ENCODE measurements around the gene PRG2. TPM values are rescaled to one million over a fixed set of nuclear protein-coding genes. Genes with fewer than 3 reads are reported as not detected.

The PRG2 gene
- total RNA-seq, 1 experiment from 2014 or later = not detected

DNA sequence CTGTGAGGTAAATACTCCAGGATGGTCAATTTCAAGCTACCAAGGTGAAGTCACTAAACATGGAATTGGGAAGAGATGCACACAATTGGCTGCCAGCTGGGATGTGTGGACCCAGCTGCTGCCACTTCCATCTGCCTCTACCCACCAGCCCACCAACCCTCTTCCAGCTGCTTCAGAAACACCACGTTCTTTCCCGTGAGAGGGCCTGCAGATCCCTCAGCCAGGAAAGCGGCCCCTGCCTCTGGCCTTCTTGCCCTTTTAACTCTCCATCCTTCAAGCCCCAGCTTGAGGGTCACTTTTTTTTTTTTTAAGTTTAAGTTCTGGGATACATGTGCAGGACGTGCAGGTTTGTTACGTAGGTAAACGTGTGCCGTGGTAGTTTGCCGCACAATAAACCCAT is 29.5 kb downstream of the PRG2 start:
- H3K9me3 ChIP-seq (ENCODE audit: low read length) = no peaks in the 10 kb centered on the region
- no peak overlapping the region for H3K4me3 ChIP-seq (ENCODE audit: low read length)
- intact Hi-C loops (cut with micrococcal nuclease) = no loop called here
- no peak overlapping the region for H3K9ac ChIP-seq (ENCODE audit: low read length)
- no peaks in the 10 kb centered on the region for H4K20me1 ChIP-seq (ENCODE audit: low read length)
- ATAC-seq (no peak), DNase-seq (no peak)
- no peak overlapping the region for H2AFZ ChIP-seq (ENCODE audit: low read length)
- no peaks in the 10 kb centered on the region for H3F3A ChIP-seq (ENCODE audit: low read length, unreplicated experiment)
- no peak for TF ChIP-seq EZH2 (IDR thresholded peaks at IDR 0.05; ENCODE audit: low read length, unreplicated experiment)
- H3K4me2 ChIP-seq (ENCODE audit: low read length) = no peak overlapping the region
- no peaks in the 10 kb centered on the region for H3K4me1 ChIP-seq (ENCODE audit: insufficient read depth, low read length)
- H3K27ac ChIP-seq (ENCODE audit: low read length) = no peak overlapping the region
- H3K9me2 ChIP-seq (replicated peaks; ENCODE audit: low read length) = no peaks in the 10 kb centered on the region
- BruUV-seq (replicated peaks) = no TSS peak
- H3K27me3 ChIP-seq (ENCODE audit: low read length) = 0 out of 2 replicates have a peak, but pooled peaks cover 17% of the 10 kb centered on the region
- ChIA-PET POLR2A (ENCODE audit: unreplicated experiment) (no interaction called here), CTCF (interaction anchor here (0.6 kb wide), 1 partner anchor 116 kb away, joined by 3 read pairs; no protein-coding TSS in a partner anchor)
- no peaks in the 10 kb centered on the region for H3K36me3 ChIP-seq (ENCODE audit: low read depth, low read length)
- no peaks in the 10 kb centered on the region for H3K79me2 ChIP-seq (ENCODE audit: low read length)

GRCh38 chr11:57359896-57360690 is 30.4 kb downstream of the PRG2 start:
- no peaks in the 10 kb centered on the region for H3K79me2 ChIP-seq (ENCODE audit: low read length)
- BruUV-seq (replicated peaks) = no TSS peak
- H2AFZ ChIP-seq (ENCODE audit: low read length) = no peak overlapping the region
- no peak overlapping the region for H3K27ac ChIP-seq (ENCODE audit: low read length)
- H3K27me3 ChIP-seq (ENCODE audit: low read length) = 0 out of 2 replicates have a peak, but pooled peaks cover 13% of the 10 kb centered on the region
- no peaks in the 10 kb centered on the region for H3F3A ChIP-seq (ENCODE audit: low read length, unreplicated experiment)
- H3K4me1 ChIP-seq (ENCODE audit: insufficient read depth, low read length) = no peaks in the 10 kb centered on the region
- H3K4me3 ChIP-seq (ENCODE audit: low read length) = no peak overlapping the region
- H3K9me3 ChIP-seq (ENCODE audit: low read length) = no peaks in the 10 kb centered on the region
- intact Hi-C loops (cut with micrococcal nuclease) = no loop called here
- DNase-seq = no peak
- H3K9me2 ChIP-seq (replicated peaks; ENCODE audit: low read length) = no peaks in the 10 kb centered on the region
- H3K9ac ChIP-seq (ENCODE audit: low read length) = no peak overlapping the region
- H3K36me3 ChIP-seq (ENCODE audit: low read depth, low read length) = no peaks in the 10 kb centered on the region
- ATAC-seq = no peak
- TF ChIP-seq, protein P1, sequence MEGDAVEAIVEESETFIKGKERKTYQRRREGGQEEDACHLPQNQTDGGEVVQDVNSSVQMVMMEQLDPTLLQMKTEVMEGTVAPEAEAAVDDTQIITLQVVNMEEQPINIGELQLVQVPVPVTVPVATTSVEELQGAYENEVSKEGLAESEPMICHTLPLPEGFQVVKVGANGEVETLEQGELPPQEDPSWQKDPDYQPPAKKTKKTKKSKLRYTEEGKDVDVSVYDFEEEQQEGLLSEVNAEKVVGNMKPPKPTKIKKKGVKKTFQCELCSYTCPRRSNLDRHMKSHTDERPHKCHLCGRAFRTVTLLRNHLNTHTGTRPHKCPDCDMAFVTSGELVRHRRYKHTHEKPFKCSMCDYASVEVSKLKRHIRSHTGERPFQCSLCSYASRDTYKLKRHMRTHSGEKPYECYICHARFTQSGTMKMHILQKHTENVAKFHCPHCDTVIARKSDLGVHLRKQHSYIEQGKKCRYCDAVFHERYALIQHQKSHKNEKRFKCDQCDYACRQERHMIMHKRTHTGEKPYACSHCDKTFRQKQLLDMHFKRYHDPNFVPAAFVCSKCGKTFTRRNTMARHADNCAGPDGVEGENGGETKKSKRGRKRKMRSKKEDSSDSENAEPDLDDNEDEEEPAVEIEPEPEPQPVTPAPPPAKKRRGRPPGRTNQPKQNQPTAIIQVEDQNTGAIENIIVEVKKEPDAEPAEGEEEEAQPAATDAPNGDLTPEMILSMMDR (conservative IDR thresholded peaks at IDR 0.05; ENCODE audit: low read depth, low read length) = no peak
- TF ChIP-seq EZH2 (IDR thresholded peaks at IDR 0.05; ENCODE audit: low read length, unreplicated experiment) (no peak), EZH2phosphoT487 (IDR thresholded peaks at IDR 0.05; ENCODE audit: borderline replicate concordance, low read length) (no peak)
- H3K4me2 ChIP-seq (ENCODE audit: low read length) = no peak overlapping the region
- no peaks in the 10 kb centered on the region for H4K20me1 ChIP-seq (ENCODE audit: low read length)
- ChIA-PET POLR2A (ENCODE audit: unreplicated experiment) (no interaction called here), CTCF (no interaction called here)

DNA sequence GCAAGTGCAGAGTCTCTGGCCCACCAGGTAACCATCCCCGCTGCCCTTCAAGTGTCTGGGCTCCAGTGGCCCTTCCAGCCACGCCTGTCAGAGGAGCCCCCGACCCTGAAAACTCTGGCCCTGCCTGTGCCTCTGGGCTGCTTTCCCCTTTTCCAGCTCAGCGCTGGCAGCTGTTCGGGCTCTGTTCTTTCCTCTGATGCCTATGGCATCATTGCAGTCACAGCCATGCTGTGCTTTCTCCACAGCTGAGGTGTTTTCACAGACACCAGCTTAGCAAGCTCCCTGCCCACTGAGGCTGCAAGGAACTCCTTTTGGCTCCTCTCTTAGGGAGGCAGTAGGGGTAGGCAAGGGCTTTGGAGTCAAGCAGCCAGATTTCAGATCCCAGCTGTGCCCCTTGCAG is 31.1 kb downstream of the PRG2 start:
- no peak overlapping the region for H2AFZ ChIP-seq (ENCODE audit: low read length)
- no peak overlapping the region for H3K4me3 ChIP-seq (ENCODE audit: low read length)
- H3K4me1 ChIP-seq (ENCODE audit: insufficient read depth, low read length) = no peaks in the 10 kb centered on the region
- H3K36me3 ChIP-seq (ENCODE audit: low read depth, low read length) = no peaks in the 10 kb centered on the region
- no peak overlapping the region for H3K4me2 ChIP-seq (ENCODE audit: low read length)
- no peak overlapping the region for H3K27ac ChIP-seq (ENCODE audit: low read length)
- 0 out of 2 replicates have a peak, but pooled peaks cover 13% of the 10 kb centered on the region for H3K27me3 ChIP-seq (ENCODE audit: low read length)
- H3K9ac ChIP-seq (ENCODE audit: low read length) = no peak overlapping the region
- CTCF ChIA-PET = no interaction called here
- BruUV-seq (replicated peaks) = no TSS peak
- no peaks in the 10 kb centered on the region for H3K9me2 ChIP-seq (replicated peaks; ENCODE audit: low read length)
- H3K79me2 ChIP-seq (ENCODE audit: low read length) = no peaks in the 10 kb centered on the region
- ATAC-seq (no peak), DNase-seq (no peak)
- no peaks in the 10 kb centered on the region for H4K20me1 ChIP-seq (ENCODE audit: low read length)
- no peak for TF ChIP-seq EZH2phosphoT487 (IDR thresholded peaks at IDR 0.05; ENCODE audit: borderline replicate concordance, low read length)
- TF ChIP-seq, protein P1 (conservative IDR thresholded peaks at IDR 0.05; ENCODE audit: low read depth, low read length) = no peak
- no peak for TF ChIP-seq EZH2 (IDR thresholded peaks at IDR 0.05; ENCODE audit: low read length, unreplicated experiment)
- intact Hi-C loops (cut with micrococcal nuclease) = no loop called here
- no peaks in the 10 kb centered on the region for H3F3A ChIP-seq (ENCODE audit: low read length, unreplicated experiment)
- no peaks in the 10 kb centered on the region for H3K9me3 ChIP-seq (ENCODE audit: low read length)
- POLR2A ChIA-PET (ENCODE audit: unreplicated experiment) = no interaction called here
